Thoracic aorta (tissue), 2 donors: ENCODE measurements around the gene ADAMTS7. TPM values are rescaled to one million over a fixed set of nuclear protein-coding genes. Genes with fewer than 3 reads are reported as not detected.

Source experiments
- ATAC-seq: fragments of 150-250 bp; one replicate; pipeline ENCODE4 v1.8.0; 2017; ENCODE audit warnings: low read depth; ENCODE audit not compliant: insufficient number of reproducible peaks, low FRiP score
- DNase-seq: peaks from one replicate; pipeline ENCODE4 v3.0.0-alpha.2; 2020; ENCODE audit warnings: low spot score
- H3K27ac ChIP-seq, 2 donors: fragments of 200-600 bp; sonication (generic); 1 replicate in 1 of 2; 2 replicates in 1 of 2; pipeline ENCODE4 v1.5.1; 2016; ENCODE audit warnings: mild to moderate bottlenecking in 2 of 2, moderate library complexity in 2 of 2
- H3K27me3 ChIP-seq: fragments of 200-600 bp; sonication (generic); replicated peaks from 2 replicates; pipeline ENCODE4 v1.6.0; 2016; ENCODE audit warnings: mild to moderate bottlenecking; ENCODE audit not compliant: insufficient read depth
- H3K36me3 ChIP-seq: fragments of 200-600 bp; sonication (generic); one replicate; pipeline ENCODE4 v1.5.1; 2016
- H3K4me1 ChIP-seq, 2 donors: fragments of 200-600 bp; sonication (generic); 1 replicate in 1 of 2; 2 replicates in 1 of 2; pipeline versions ENCODE4 v1.5.1 to v1.6.0; 2016; ENCODE audit warnings: low read depth in 2 of 2, mild to moderate bottlenecking in 1 of 2; ENCODE audit not compliant: control insufficient read depth in 1 of 2
- H3K4me3 ChIP-seq: fragments of 200-600 bp; sonication (generic); 2 replicates; pipeline ENCODE4 v1.5.1; 2016; ENCODE audit warnings: mild to moderate bottlenecking
- H3K9me3 ChIP-seq: fragments of 200-600 bp; sonication (generic); 2 replicates; pipeline ENCODE4 v1.5.1; 2016
- CTCF ChIP-seq: fragments of 200-600 bp; sonication (generic); IDR thresholded peaks from one replicate; pipeline ENCODE4 v1.5.1; 2019; ENCODE audit warnings: antibody characterized with exemption
- total RNA-seq, 2 donors: library from RNA; depleted of rRNA; stranded (reverse); fragments of >200 nt; gene quantifications; one replicate each; pipeline versions ENCODE4 v1.1.0 to v1.2.3, GENCODE V29; 2016

Gene ADAMTS7
- total RNA-seq, 2 donors from 2014 or later, result 15.6 to 60.2 TPM

GRCh38 chr15:78837131-78837530, 25.9 kb upstream of the ADAMTS7 start:
- no peak for DNase-seq
- Histone ChIP-seq H3K36me3 (no peaks in the 10 kb centered on the region), H3K27ac (no peak overlapping the region), H3K4me3 (no peak overlapping the region), H3K9me3 (no peaks in the 10 kb centered on the region), H3K4me1 (peaks cover 8 to 34% of the 10 kb centered on the region in 2 donors), H3K27me3 (no peaks in the 10 kb centered on the region)
- ATAC-seq, result no peak
- TF ChIP-seq CTCF, result no peak

DNA sequence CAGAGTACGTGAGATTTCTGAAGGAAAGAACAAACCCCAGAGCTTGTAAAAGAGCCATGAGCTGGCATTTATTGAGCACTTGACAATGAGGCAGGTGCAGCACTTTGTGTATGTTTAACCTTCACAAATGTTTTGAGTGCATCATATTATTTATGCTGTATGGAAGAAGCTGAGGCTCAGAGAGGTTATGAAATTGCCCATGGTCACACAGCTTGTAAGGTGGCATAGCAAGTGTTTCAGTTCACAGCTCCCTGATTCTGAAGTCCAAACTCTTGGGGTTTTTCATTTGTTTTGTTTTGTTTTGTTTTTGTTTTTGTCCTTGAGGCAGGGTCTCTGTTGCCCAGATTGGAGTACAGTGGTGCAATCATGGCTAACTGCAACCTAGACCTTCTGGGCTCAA, 25.1 kb upstream of the ADAMTS7 start:
- Histone ChIP-seq H3K36me3 (no peaks in the 10 kb centered on the region), H3K9me3 (no peaks in the 10 kb centered on the region), H3K4me3 (no peak overlapping the region), H3K27me3 (no peaks in the 10 kb centered on the region), H3K27ac (no peak overlapping the region), H3K4me1 (peaks cover 8 to 34% of the 10 kb centered on the region in 2 donors)
- no peak for ATAC-seq
- DNase-seq, result no peak
- no peak for TF ChIP-seq CTCF

- H3K36me3 ChIP-seq, result no peaks in the 10 kb centered on the region
- ATAC-seq, result no peak
- H3K4me3 ChIP-seq, result no peak overlapping the region
- H3K4me1 ChIP-seq, result no peaks in the 10 kb centered on the region
- no peaks in the 10 kb centered on the region for H3K9me3 ChIP-seq
- H3K27ac ChIP-seq, result no peak overlapping the region
- no peak for DNase-seq
- H3K27me3 ChIP-seq, result no peaks in the 10 kb centered on the region
- no peak for TF ChIP-seq CTCF
Measured at GRCh38 chr15:78831229-78832207, 20.3 kb upstream of the ADAMTS7 start.

- no peak overlapping the region for H3K27ac ChIP-seq
- H3K27me3 ChIP-seq, result no peaks in the 10 kb centered on the region
- no peak overlapping the region for H3K4me3 ChIP-seq
- peaks cover 2% of the 10 kb centered on the region in 2 donors for H3K4me1 ChIP-seq
- TF ChIP-seq CTCF, result no peak
- no peaks in the 10 kb centered on the region for H3K36me3 ChIP-seq
- ATAC-seq (no peak), DNase-seq (no peak)
- H3K9me3 ChIP-seq, result no peaks in the 10 kb centered on the region
Measured at GRCh38 chr15:78830514-78831228, 19.4 kb upstream of the ADAMTS7 start.

DNA sequence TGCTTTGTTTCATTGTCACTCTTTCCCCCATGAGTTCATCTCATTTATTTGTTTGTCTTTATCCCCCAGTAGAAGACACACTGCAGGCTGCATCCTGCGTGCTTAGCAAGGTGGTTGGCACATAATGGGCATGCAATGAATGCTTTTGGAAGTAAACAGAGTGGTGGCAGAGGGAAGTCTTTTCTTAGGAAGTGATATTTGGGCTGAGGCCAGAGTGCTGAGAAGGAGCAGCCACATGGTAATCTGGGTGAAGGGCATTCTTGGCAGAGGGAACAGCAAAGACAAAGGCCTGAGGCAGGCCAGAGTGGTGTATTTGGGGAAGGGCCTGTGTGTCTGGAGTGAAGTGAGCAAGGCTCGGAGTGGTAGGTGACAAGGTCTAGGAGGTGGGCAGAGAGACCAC, 17.7 kb upstream of the ADAMTS7 start:
- Histone ChIP-seq H3K36me3 (no peaks in the 10 kb centered on the region), H3K9me3 (no peaks in the 10 kb centered on the region), H3K4me1 (peaks cover 9% of the 10 kb centered on the region in 2 donors), H3K27me3 (no peaks in the 10 kb centered on the region), H3K4me3 (no peak overlapping the region), H3K27ac (no peak overlapping the region)
- no peak for DNase-seq
- no peak for ATAC-seq
- no peak for TF ChIP-seq CTCF
